ES-I3 (cell line): ENCODE measurements around the gene C6orf132.
"Not testable (repeated sequence)": the region's sequence is repeated elsewhere in the genome, so short reads cannot be mapped to it uniquely, and the experiment has no call there.

Experiments
- H3K36me3 ChIP-seq: 2 replicates; pipeline ENCODE4 v1.6.1; 2013; ENCODE audit warnings: mild to moderate bottlenecking, low read length, control low read depth, moderate library complexity; ENCODE audit not compliant: insufficient read depth
- H3K4me1 ChIP-seq: 2 replicates; pipeline ENCODE4 v1.6.1; 2013; ENCODE audit warnings: mild to moderate bottlenecking, control low read depth, low read length; ENCODE audit not compliant: insufficient read depth
- H3K9ac ChIP-seq: 2 replicates; pipeline ENCODE4 v1.6.1; 2013; ENCODE audit warnings: low read depth, mild to moderate bottlenecking, low read length, moderate library complexity
- H3K9me3 ChIP-seq: 2 replicates; pipeline ENCODE4 v1.6.1; 2013; ENCODE audit warnings: mild to moderate bottlenecking, low read length, moderate library complexity; ENCODE audit not compliant: control insufficient read depth, insufficient read depth

C6orf132 gene

GRCh38 chr6:42153921-42154320, 11.5 kb upstream of the C6orf132 start:
- Histone ChIP-seq H3K9me3 (no peaks in the 10 kb centered on the region), H3K36me3 (no peaks in the 10 kb centered on the region), H3K9ac (no peak overlapping the region), H3K4me1 (peaks cover 8% of the 10 kb centered on the region)

- H3K4me1 ChIP-seq, H3K9me3 ChIP-seq, H3K36me3 ChIP-seq, H3K9ac ChIP-seq: not testable (repeated sequence)
These were observed 10.3 kb upstream of the C6orf132 start for GRCh38 chr6:42152528-42153213.

DNA sequence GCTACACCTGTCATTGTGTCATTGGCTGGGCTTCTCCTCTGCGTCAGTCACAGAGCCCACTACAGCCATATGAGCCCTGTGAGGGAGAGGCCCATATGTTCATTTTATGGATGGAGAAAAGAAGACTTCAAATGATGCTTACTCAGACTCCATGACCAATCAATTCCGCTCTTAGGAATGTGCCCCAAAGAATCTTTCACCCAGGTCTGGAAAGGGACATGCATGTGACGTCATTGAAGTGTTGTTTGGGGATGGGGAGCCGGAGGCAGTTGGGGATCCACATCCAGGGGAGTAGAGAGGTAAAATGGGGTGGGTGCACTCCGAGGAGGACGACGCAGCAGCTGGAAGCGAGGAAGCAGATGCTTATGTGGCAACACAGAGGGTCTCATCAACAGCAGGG, 9.6 kb upstream of the C6orf132 start:
- Histone ChIP-seq H3K4me1 (peaks cover 7% of the 10 kb centered on the region), H3K9ac (no peak overlapping the region)

DNA sequence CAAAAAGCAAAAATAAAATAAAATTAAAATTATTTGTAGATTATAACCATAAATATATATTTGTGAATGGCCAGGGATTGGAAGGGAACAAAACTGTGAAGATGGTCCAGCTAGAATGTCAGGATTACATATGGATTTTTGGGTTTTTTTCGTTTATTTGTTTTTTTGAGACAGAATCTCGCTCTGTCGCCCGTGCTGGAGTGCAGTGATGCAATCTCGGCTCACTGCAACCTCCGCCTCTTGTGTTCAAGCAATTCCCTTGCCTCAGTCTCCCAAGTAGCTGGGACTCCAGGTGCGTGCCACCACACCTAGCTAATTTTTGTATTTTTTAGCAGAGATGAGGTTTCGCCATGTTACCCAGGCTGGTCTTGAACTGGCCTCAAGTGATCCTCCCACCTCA, 7.8 kb upstream of the C6orf132 start:
- Histone ChIP-seq H3K9me3 (no peaks in the 10 kb centered on the region), H3K36me3 (no peaks in the 10 kb centered on the region), H3K9ac (no peak overlapping the region)

More for the DNA sequence above, 9.6 kb upstream of the C6orf132 start:
- no peaks in the 10 kb centered on the region for H3K36me3 ChIP-seq
- H3K9me3 ChIP-seq: no peaks in the 10 kb centered on the region

DNA sequence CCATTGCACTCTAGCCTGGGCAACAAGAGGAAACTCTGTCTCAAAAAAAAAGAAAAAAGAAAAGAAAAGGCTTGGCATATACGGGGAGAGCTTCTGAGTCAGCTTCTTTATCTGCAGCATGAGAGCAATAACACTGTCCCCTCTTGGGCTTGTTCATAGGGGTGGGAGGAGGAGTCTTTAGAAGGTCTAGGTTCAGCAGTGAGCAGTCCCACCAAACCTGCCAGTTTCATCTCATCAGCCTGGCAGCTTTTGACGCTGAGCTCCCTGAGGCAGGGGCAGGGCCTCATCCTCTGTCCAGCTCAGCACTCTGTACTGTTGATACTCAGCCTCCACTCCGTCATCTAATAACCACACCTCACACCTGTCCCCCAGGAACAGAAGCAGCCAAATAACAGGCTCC, 5.6 kb upstream of the C6orf132 start:
- H3K9me3 ChIP-seq: no peaks in the 10 kb centered on the region
- no peak overlapping the region for H3K9ac ChIP-seq
- no peaks in the 10 kb centered on the region for H3K4me1 ChIP-seq
- no peaks in the 10 kb centered on the region for H3K36me3 ChIP-seq

More for the DNA sequence above, 7.8 kb upstream of the C6orf132 start:
- H3K4me1 ChIP-seq: no peaks in the 10 kb centered on the region

DNA sequence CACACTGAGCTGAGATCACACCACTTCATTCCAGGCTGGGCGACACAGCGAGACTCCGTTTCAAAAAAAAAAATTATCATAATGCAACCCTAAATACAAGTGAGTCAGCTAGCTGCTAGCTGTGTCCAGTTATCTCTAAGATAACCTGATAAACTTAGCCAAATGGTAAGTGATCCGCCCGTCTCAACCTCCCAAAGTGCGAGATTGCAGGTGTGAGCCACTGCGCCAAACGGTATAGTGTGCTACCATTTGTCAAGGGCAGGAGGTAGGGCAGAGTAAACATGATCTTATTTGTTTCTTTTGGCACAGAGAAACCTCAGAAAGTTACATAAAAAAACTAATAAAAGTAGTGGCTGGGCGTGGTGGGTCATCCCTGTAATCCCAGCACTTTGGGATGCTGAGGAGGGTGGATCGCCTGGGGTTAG, 4.7 kb upstream of the C6orf132 start:
- no peaks in the 10 kb centered on the region for H3K36me3 ChIP-seq
- H3K9ac ChIP-seq: no peak overlapping the region
- H3K4me1 ChIP-seq: no peaks in the 10 kb centered on the region
- H3K9me3 ChIP-seq: no peaks in the 10 kb centered on the region

DNA sequence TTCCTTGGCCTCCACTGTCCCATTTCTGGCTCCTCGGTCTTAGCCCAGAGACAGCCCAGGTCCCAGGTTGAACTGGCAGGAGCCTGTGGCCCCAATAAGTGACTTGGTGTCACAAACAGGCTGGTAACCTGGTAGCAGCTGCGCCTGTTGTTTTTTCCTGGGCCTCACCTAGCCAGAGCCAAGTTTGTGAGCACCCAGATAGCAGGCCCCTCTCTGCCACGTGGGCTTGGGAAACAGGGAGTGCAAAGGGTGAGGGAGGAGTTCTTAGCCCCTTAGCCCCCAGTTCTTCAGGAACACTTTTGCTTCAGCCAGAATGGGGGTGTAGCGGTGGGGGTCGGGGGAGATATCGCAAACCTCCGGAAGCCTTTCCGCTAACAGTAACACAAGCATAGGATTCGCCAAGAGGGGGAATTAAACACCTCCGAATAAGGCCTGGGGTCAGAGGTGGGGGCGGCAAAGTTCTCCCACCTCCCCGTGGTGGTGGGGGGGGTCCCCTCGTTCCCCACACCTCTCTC, 760 bp downstream of the C6orf132 start:
- H3K36me3 ChIP-seq: no peaks in the 10 kb centered on the region
- H3K4me1 ChIP-seq: peaks cover 36% of the 10 kb centered on the region
- H3K9ac ChIP-seq: peak overlapping the region; percentile 73
- no peaks in the 10 kb centered on the region for H3K9me3 ChIP-seq

DNA sequence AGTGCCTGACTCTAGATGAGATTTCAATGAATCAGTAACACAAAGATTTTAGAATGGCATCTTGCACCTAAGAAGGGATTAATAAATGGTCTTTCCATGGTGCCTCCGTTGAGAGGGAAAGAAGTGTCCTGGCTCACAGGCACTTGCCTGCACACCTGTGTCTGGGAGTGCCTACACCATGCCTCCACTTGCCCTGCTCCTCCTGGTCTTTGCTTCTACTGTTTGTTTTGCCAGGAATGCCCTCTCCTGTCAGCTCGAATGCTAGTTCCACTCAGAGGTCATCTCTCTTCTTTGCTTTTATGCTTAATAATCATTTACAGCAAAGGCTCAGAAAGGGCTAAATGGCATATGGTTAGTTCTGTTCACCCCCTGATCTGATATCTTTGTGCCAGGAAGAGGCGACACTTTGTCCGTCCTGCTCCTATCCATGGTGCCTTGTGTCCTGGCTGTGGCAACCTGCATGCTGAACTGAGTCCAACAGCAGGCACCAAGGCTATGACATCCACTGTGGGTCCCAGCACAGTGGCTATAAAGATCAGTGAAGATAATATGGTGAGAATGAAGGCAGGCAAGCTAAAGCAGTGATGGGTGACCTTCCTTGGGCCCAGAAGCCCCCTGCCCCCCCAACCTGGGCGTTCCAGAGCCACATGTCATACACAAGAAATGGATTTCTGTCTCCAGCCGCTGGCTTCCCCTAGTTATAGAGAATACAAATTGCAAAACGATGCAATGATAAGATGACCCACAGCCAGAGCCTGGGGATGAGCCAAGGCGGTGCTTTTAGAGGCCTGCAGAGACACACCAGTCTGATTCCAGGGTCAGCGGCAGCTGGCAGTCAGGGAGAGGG, 1.4 kb downstream of the C6orf132 start:
- Histone ChIP-seq H3K9ac (peak overlapping the region; percentile 73), H3K4me1 (peaks cover 40% of the 10 kb centered on the region)

GRCh38 chr6:42140032-42140431, 2.4 kb downstream of the C6orf132 start:
- Histone ChIP-seq H3K9me3 (no peaks in the 10 kb centered on the region), H3K36me3 (0 out of 2 replicates have a peak, but pooled peaks cover 3% of the 10 kb centered on the region), H3K4me1 (peaks cover 47% of the 10 kb centered on the region), H3K9ac (no peak overlapping the region)

More for the DNA sequence above, 1.4 kb downstream of the C6orf132 start:
- H3K9me3 ChIP-seq: no peaks in the 10 kb centered on the region
- no peaks in the 10 kb centered on the region for H3K36me3 ChIP-seq

- no peaks in the 10 kb centered on the region for H3K9me3 ChIP-seq
- peaks cover 49% of the 10 kb centered on the region for H3K4me1 ChIP-seq
- 0 out of 2 replicates have a peak, but pooled peaks cover 3% of the 10 kb centered on the region for H3K36me3 ChIP-seq
- H3K9ac ChIP-seq: no peak overlapping the region
These were observed 3.5 kb downstream of the C6orf132 start for GRCh38 chr6:42138630-42139619.

DNA sequence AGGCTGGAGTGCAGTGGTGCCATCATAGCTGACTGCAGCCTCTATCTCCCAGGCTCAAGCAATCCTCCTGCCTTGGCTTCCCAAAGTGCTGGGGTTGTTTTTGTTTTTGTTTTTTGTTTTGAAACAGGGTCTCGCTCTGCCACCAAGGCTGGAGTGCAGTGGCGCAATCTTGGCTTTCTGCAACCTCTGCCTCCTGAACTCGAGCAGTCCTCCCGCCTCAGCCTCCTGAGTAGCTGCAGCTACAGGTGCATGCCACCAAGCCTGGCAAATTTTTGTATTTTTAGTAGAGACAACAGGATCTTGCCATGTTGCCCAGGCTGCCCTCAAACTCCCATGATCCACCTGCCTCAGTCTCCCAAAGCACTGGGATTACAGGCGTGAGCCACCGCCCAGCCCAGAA, 4.2 kb downstream of the C6orf132 start:
- Histone ChIP-seq H3K9ac (no peak overlapping the region), H3K4me1 (peaks cover 49% of the 10 kb centered on the region), H3K36me3 (0 out of 2 replicates have a peak, but pooled peaks cover 3% of the 10 kb centered on the region), H3K9me3 (no peaks in the 10 kb centered on the region)

DNA sequence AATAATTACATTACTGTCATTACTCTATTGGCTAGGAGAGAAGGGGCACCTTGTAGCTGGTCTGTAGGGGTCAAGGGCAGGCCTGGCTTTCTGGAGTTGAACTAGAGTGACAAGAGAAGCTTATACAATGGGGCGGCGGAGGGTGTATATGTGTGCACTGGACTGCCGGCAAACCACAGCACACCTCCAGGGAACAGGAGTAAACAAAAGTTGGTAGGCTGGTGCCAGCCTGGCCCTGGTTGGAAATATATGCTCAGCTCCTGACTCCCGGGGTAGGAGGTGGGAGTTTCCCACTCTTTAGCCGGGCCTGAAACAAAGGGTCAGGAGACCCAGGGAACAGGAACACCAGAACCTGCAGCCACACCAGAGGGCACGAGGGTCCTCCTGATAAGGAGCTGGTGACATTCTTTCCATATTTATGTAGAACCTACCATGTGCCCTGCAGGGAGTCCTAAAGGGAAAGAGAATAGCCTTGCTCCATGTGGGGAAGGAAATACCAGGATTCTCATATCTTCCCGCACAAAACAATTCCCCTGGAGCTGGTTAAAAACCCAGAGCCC, 5.1 kb downstream of the C6orf132 start:
- H3K9ac ChIP-seq: peak overlapping the region; percentile 22
- H3K4me1 ChIP-seq: peaks cover 53% of the 10 kb centered on the region
- H3K36me3 ChIP-seq: 0 out of 2 replicates have a peak, but pooled peaks cover 3% of the 10 kb centered on the region
- H3K9me3 ChIP-seq: no peaks in the 10 kb centered on the region

DNA sequence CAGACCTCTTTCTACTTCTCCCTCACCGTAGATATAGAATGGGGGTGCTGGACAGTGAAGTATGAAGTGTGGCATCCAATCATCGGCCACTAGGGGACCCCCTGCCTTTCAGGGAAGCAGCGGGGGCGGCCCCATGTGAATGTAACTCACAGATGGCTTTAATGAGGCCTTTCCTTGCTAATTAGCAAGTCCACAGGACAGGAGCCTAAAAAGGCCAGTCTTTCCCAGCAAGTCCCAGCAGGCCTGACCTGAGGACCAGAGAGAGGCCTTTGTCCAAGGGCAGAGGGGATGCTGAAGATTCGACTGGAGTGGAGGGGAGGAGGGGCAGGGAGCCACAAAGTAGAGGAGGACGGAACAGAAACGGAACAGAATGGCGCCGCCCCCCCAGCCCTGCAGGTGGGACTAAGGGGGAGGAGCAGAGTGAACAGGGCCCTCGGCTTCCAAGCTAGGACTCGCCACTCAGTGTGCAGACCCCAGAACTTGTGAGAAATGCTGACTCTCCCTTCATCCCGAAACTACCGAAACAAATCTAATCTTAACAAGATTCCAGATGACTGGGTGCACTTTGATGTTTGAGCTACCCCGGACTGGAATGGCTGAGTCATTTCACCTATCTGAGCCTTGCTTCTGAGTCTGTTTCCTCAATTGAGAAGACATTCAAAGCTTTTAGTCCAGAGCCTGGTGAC, 5.8 kb downstream of the C6orf132 start:
- Histone ChIP-seq H3K9ac (peak overlapping the region; percentile 22), H3K9me3 (no peaks in the 10 kb centered on the region)

More for the DNA sequence above, 5.8 kb downstream of the C6orf132 start:
- Histone ChIP-seq H3K36me3 (0 out of 2 replicates have a peak, but pooled peaks cover 3% of the 10 kb centered on the region), H3K4me1 (peaks cover 53% of the 10 kb centered on the region)
